Naive B cell (primary cell): ENCODE results near the gene SLC26A4. TPM values are rescaled to one million over a fixed set of nuclear protein-coding genes. Genes with fewer than 3 reads are reported as not detected.

ENCODE experiments used
- ATAC-seq, 2 donors: fragments of 150-1000 bp; cut with Tn5 transposase; 2 replicates each; pipeline ENCODE4 v1.10.0; 2021; ENCODE audit warnings: low read depth in 2 of 2, mild to moderate bottlenecking in 2 of 2, moderate library complexity in 2 of 2
- DNase-seq: peaks from one replicate; pipeline ENCODE4 v3.0.0; 2022
- H3K27ac Mint-ChIP-seq, 6 donors: one replicate each; pipeline ENCODE4 v1.8.0; 2020 to 2022; ENCODE audit warnings: mild to moderate bottlenecking in 6 of 6, mixed read lengths in 6 of 6, moderate library complexity in 5 of 6, inconsistent platforms in 2 of 6
- H3K27me3 Mint-ChIP-seq, 3 donors: one replicate each; pipeline ENCODE4 v1.8.0; 2021 to 2022; ENCODE audit warnings: mixed read lengths in 3 of 3, mild to moderate bottlenecking in 1 of 3
- H3K36me3 Mint-ChIP-seq, 2 donors: one replicate each; pipeline ENCODE4 v1.8.0; 2020 to 2022; ENCODE audit warnings: mixed read lengths in 2 of 2, inconsistent platforms in 1 of 2, mild to moderate bottlenecking in 1 of 2
- H3K4me1 Mint-ChIP-seq, 3 donors: one replicate each; pipeline ENCODE4 v1.8.0; 2020 to 2022; ENCODE audit warnings: mixed read lengths in 3 of 3, inconsistent platforms in 1 of 3, mild to moderate bottlenecking in 1 of 3, moderate library complexity in 1 of 3
- H3K4me3 Mint-ChIP-seq, 8 donors: one replicate each; pipeline ENCODE4 v1.8.0; 2020 to 2022; ENCODE audit warnings: mild to moderate bottlenecking in 8 of 8, mixed read lengths in 8 of 8, moderate library complexity in 8 of 8, inconsistent platforms in 2 of 8
- H3K9me3 Mint-ChIP-seq, 7 donors: one replicate each; pipeline ENCODE4 v1.8.0; 2020 to 2022; ENCODE audit warnings: mixed read lengths in 7 of 7, mild to moderate bottlenecking in 5 of 7, inconsistent platforms in 2 of 7, moderate library complexity in 1 of 7
- polyA plus RNA-seq, 6 donors: library from polyadenylated mRNA; unstranded; fragments of 300-500 nt; fragmentation: Illumina TruSeq; gene quantifications; one replicate each; pipeline ENCODE4 v1.2.3, GENCODE V29; 2021; ENCODE audit warnings: low read depth in 6 of 6

The SLC26A4 gene
- polyA plus RNA-seq, 6 donors from 2014 or later: 0.09 to 0.19 TPM; not detected in 4

DNA sequence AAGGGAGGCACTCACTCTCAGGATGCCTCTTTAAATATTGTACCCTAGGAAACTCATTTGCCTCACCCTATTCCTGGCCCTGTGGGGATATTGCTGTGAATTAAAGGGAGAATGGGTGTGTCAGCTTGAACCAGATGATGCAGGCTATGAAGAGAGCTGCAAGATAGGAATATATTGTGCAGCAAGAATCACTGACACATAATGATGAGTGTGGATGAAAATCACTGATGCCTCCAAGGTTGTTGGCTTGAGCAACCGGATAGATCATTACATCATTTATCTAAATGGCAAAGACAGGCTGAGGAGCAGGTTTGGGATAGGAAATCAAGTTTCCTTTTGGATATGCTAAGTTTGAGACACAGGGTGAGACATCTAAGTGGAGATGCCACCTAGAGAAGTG is 6.2 kb downstream of the SLC26A4 start:
- no peak overlapping the region for H3K4me3 Mint-ChIP-seq
- peaks cover 0 to 7% (median 4%) of the 10 kb centered on the region in 3 donors for H3K4me1 Mint-ChIP-seq
- H3K9me3 Mint-ChIP-seq: no peaks in the 10 kb centered on the region
- no peak for DNase-seq
- H3K27me3 Mint-ChIP-seq: peaks cover 0 to 9% (median 4%) of the 10 kb centered on the region in 3 donors
- no peak overlapping the region for H3K27ac Mint-ChIP-seq
- no peaks in the 10 kb centered on the region for H3K36me3 Mint-ChIP-seq
- ATAC-seq: no peak

GRCh38 chr7:107667341-107667740 is 6.7 kb downstream of the SLC26A4 start:
- Mint-ChIP-seq H3K27ac (no peak overlapping the region), H3K4me1 (peaks cover 0 to 2% (median 0%) of the 10 kb centered on the region in 3 donors)

GRCh38 chr7:107668296-107668695 is 7.7 kb downstream of the SLC26A4 start:
- no peak for ATAC-seq
- no peak overlapping the region for H3K4me3 Mint-ChIP-seq

More at GRCh38 chr7:107667341-107667740, 6.7 kb downstream of the SLC26A4 start:
- ATAC-seq (no peak), DNase-seq (no peak)
- no peaks in the 10 kb centered on the region for H3K36me3 Mint-ChIP-seq
- peaks cover 0 to 9% (median 1%) of the 10 kb centered on the region in 3 donors for H3K27me3 Mint-ChIP-seq
- H3K4me3 Mint-ChIP-seq: no peak overlapping the region
- no peaks in the 10 kb centered on the region for H3K9me3 Mint-ChIP-seq

GRCh38 chr7:107672183-107672582 is 11.6 kb downstream of the SLC26A4 start:
- Mint-ChIP-seq H3K36me3 (no peaks in the 10 kb centered on the region), H3K4me1 (peaks cover 0 to 11% (median 3%) of the 10 kb centered on the region in 3 donors), H3K27ac (no peak overlapping the region), H3K4me3 (no peak overlapping the region), H3K9me3 (no peaks in the 10 kb centered on the region), H3K27me3 (peaks cover 0 to 5% (median 0%) of the 10 kb centered on the region in 3 donors)
- no peak for DNase-seq
- no peak for ATAC-seq

More at GRCh38 chr7:107668296-107668695, 7.7 kb downstream of the SLC26A4 start:
- Mint-ChIP-seq H3K9me3 (no peaks in the 10 kb centered on the region), H3K4me1 (no peaks in the 10 kb centered on the region), H3K27ac (no peak overlapping the region), H3K36me3 (no peaks in the 10 kb centered on the region), H3K27me3 (peaks cover 0 to 9% (median 5%) of the 10 kb centered on the region in 3 donors)
- DNase-seq: no peak

DNA sequence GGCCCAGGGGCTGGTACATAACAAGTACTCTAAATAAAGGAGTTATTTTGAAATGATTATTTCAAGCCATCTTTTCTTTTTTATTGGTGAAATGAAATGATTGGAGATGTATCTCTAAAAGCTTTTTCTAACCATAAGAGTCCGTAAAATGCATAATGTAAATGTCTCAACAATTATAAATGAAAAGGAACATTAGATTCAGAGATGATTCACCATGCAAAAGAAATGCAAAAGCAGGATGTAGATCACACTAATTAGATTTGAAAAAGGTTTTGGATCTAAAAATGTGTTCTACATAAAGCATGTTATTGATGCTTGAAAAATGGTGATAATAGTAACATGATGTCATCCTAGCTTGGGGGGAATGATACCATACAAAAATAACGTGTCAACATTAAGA is 15.6 kb downstream of the SLC26A4 start:
- Mint-ChIP-seq H3K4me1 (peaks cover 15 to 32% (median 16%) of the 10 kb centered on the region in 3 donors), H3K27ac (peak overlapping the region in 3 of 6 donors; percentile 28 to 64 (median 43)), H3K36me3 (no peaks in the 10 kb centered on the region), H3K4me3 (no peak overlapping the region), H3K9me3 (no peaks in the 10 kb centered on the region), H3K27me3 (peaks cover 0 to 5% (median 0%) of the 10 kb centered on the region in 3 donors)
- no peak for ATAC-seq
- DNase-seq: no peak

- Mint-ChIP-seq H3K9me3 (no peaks in the 10 kb centered on the region), H3K27me3 (no peaks in the 10 kb centered on the region), H3K4me1 (peaks cover 15 to 32% (median 16%) of the 10 kb centered on the region in 3 donors), H3K4me3 (peak overlapping the region; percentile 31 to 87 (median 80)), H3K36me3 (no peaks in the 10 kb centered on the region), H3K27ac (peak overlapping the region; percentile 75 to 97 (median 94))
- no peak for DNase-seq
- ATAC-seq: peak; percentile 30 to 37
These were observed 17.6 kb downstream of the SLC26A4 start for GRCh38 chr7:107678110-107678753.

DNA sequence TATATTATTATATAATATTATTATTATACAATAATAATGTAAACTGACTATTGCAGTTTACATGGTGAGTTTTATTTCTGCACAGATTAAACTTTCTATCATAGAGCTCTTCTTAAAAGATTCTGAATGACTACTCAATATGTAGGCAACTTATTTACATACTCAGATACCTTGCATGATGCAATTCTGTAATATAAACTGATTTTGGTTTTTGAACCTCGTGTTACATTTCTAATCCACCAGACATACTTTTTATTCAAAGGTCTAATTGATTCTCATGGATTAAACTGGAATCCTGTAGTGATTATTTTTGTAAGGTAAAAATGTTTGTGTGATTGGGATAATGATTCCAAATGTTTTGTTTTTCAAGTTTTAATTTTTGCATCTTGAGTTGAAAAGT is 19.9 kb downstream of the SLC26A4 start:
- H3K4me3 Mint-ChIP-seq: no peak overlapping the region

GRCh38 chr7:107682886-107683285 is 22.3 kb downstream of the SLC26A4 start:
- H3K4me1 Mint-ChIP-seq: peaks cover 14 to 16% (median 15%) of the 10 kb centered on the region in 3 donors
- no peaks in the 10 kb centered on the region for H3K9me3 Mint-ChIP-seq
- no peaks in the 10 kb centered on the region for H3K36me3 Mint-ChIP-seq
- H3K4me3 Mint-ChIP-seq: no peak overlapping the region
- H3K27ac Mint-ChIP-seq: no peak overlapping the region
- no peaks in the 10 kb centered on the region for H3K27me3 Mint-ChIP-seq
- ATAC-seq (no peak), DNase-seq (no peak)

More for the DNA sequence above, 19.9 kb downstream of the SLC26A4 start:
- Mint-ChIP-seq H3K27me3 (no peaks in the 10 kb centered on the region), H3K9me3 (no peaks in the 10 kb centered on the region), H3K27ac (no peak overlapping the region), H3K4me1 (peaks cover 15 to 32% (median 16%) of the 10 kb centered on the region in 3 donors), H3K36me3 (no peaks in the 10 kb centered on the region)
- DNase-seq: no peak
- ATAC-seq: no peak

- Mint-ChIP-seq H3K9me3 (no peaks in the 10 kb centered on the region), H3K36me3 (no peaks in the 10 kb centered on the region), H3K4me1 (peaks cover under 1 to 5% (median 1%) of the 10 kb centered on the region in 3 donors), H3K4me3 (no peak overlapping the region), H3K27ac (peak overlapping the region in 1 of 6 donors; percentile 57), H3K27me3 (no peaks in the 10 kb centered on the region)
- DNase-seq (no peak), ATAC-seq (no peak)
These were observed 23.7 kb downstream of the SLC26A4 start for GRCh38 chr7:107684287-107684686.

DNA sequence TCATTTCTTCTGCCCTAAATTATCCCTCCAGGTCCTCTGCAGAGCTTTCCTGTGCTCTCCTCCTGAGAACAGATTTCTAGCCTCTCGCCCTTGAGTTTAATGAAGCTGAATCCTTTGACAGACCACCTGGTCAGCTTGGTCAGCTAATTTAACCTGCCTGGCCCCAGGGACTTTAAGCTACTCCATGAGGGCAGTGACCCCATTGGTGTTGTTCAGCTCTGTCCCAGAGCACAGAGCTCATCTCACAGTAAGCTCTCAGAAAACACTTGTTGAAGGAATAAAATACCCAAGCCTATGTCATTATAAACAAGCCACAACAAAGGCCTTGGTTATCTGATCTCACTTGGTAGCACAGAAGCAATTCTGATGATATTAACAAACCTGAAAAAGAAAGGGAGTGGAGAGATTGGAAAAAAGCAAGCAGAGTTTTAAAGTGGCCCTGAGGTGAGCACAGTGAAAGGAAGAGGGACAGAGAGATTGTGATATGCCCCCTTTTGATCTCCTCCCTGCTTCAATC is 24.4 kb downstream of the SLC26A4 start:
- peaks cover 0 to under 1% (median 0%) of the 10 kb centered on the region in 3 donors for H3K27me3 Mint-ChIP-seq
- DNase-seq (no peak), ATAC-seq (no peak)
- no peaks in the 10 kb centered on the region for H3K36me3 Mint-ChIP-seq
- no peak overlapping the region for H3K27ac Mint-ChIP-seq
- no peaks in the 10 kb centered on the region for H3K9me3 Mint-ChIP-seq
- peaks cover 0 to 4% (median 0%) of the 10 kb centered on the region in 3 donors for H3K4me1 Mint-ChIP-seq
- H3K4me3 Mint-ChIP-seq: no peak overlapping the region

GRCh38 chr7:107686816-107687387 is 26.3 kb downstream of the SLC26A4 start:
- Mint-ChIP-seq H3K4me3 (no peak overlapping the region), H3K4me1 (peaks cover 0 to 4% (median 0%) of the 10 kb centered on the region in 3 donors), H3K27ac (peak overlapping the region in 2 of 6 donors; percentile 30 to 77), H3K36me3 (no peaks in the 10 kb centered on the region), H3K27me3 (peaks cover 0 to 4% (median 0%) of the 10 kb centered on the region in 3 donors), H3K9me3 (no peaks in the 10 kb centered on the region)
- ATAC-seq: no peak
- DNase-seq: no peak

- no peak overlapping the region for H3K4me3 Mint-ChIP-seq
- peaks cover 0 to 4% (median 0%) of the 10 kb centered on the region in 3 donors for H3K4me1 Mint-ChIP-seq
- H3K36me3 Mint-ChIP-seq: no peaks in the 10 kb centered on the region
- peak overlapping the region in 1 of 6 donors; percentile 22 for H3K27ac Mint-ChIP-seq
- no peaks in the 10 kb centered on the region for H3K9me3 Mint-ChIP-seq
- peaks cover 0 to 5% (median 0%) of the 10 kb centered on the region in 3 donors for H3K27me3 Mint-ChIP-seq
- ATAC-seq: no peak
- no peak for DNase-seq
These were observed 27.0 kb downstream of the SLC26A4 start for GRCh38 chr7:107687656-107688055.

DNA sequence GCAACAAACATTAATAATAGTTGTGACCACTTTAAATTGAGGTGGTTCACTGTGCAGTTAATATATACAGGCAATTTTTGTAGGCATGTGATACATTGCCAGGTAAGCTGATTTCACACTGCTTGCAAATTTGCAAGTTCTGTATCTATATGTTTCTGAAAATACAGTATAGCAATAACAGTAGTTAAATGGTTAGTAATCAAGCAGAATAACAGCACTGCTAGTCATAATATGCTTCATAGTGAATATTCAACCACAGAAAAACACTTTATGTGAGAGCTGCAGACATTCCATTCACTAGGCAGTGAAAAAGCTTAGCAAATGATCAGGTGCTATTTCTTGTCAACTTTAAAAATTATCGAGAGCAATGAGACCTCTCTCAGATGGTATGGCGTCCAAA is 28.9 kb downstream of the SLC26A4 start:
- peaks cover 0 to 2% (median 0%) of the 10 kb centered on the region in 7 donors for H3K9me3 Mint-ChIP-seq
- no peaks in the 10 kb centered on the region for H3K36me3 Mint-ChIP-seq
- no peak for DNase-seq
- H3K4me3 Mint-ChIP-seq: no peak overlapping the region
- ATAC-seq: no peak
- peaks cover 0 to 10% (median 5%) of the 10 kb centered on the region in 3 donors for H3K27me3 Mint-ChIP-seq
- no peak overlapping the region for H3K27ac Mint-ChIP-seq
- peaks cover 0 to 4% (median 0%) of the 10 kb centered on the region in 3 donors for H3K4me1 Mint-ChIP-seq

DNA sequence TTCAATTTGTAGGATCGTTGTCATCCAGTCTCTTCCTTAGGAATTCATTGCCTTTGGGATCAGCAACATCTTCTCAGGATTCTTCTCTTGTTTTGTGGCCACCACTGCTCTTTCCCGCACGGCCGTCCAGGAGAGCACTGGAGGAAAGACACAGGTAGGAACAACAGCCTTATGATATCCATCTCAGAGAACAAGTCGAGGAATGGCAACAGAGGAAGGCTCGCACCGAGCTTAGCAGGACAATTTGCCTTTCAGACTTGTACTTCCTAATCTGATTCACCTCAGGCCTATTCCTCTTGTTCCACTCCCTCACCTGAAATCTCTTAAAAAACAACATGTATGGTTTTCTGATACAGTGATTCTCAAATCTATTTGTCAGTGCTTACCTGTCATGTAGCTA is 29.5 kb downstream of the SLC26A4 start:
- H3K4me1 Mint-ChIP-seq: peaks cover 0 to 4% (median 0%) of the 10 kb centered on the region in 3 donors
- H3K9me3 Mint-ChIP-seq: peaks cover 0 to 2% (median 0%) of the 10 kb centered on the region in 7 donors
- H3K36me3 Mint-ChIP-seq: no peaks in the 10 kb centered on the region
- no peak overlapping the region for H3K4me3 Mint-ChIP-seq
- peaks cover 0 to 10% (median 5%) of the 10 kb centered on the region in 3 donors for H3K27me3 Mint-ChIP-seq
- H3K27ac Mint-ChIP-seq: no peak overlapping the region
- no peak for DNase-seq
- ATAC-seq: no peak
